ENCODE data around the gene UROD. TPM values are rescaled to one million over a fixed set of nuclear protein-coding genes. Genes with fewer than 3 reads are reported as not detected.

The UROD gene
- total RNA-seq, 1 experiment from 2014 or later: 118 TPM

GRCh38 chr1:45035631-45036301 lies 23.7 kb downstream of the UROD start (continued):
- TF ChIP-seq PREB (CRISPR knock-in tag; IDR thresholded peaks at IDR 0.05; ENCODE audit: borderline replicate concordance) (no peak), MXD4 (CRISPR knock-in tag; IDR thresholded peaks at IDR 0.05; ENCODE audit: borderline replicate concordance) (no peak), FOXP1 (CRISPR knock-in tag; IDR thresholded peaks at IDR 0.05; ENCODE audit: borderline replicate concordance) (no peak), GTF2I (CRISPR knock-in tag; conservative IDR thresholded peaks at IDR 0.05) (no peak), ZNF263 (CRISPR knock-in tag; IDR thresholded peaks at IDR 0.05; ENCODE audit: low read depth) (no peak)

DNA sequence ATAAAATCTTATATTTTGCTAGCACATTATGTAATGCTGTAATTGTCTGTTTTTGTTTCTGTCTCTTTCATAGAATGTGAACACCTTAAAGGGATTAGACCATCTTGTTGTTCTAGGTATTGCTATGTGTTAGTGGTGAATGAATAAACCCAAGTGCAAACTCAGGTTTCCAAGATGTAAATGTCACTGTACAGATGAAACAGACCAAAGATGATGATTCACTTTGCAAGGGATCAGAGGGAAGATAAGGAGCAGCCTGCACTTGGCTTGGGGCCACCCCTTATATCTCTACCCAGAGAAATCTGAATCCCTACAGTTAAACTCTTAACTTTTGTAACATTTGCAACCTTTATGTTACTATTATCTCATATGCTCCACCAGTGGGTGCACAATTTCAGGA lies 25.4 kb downstream of the UROD start:
- Mint-ChIP-seq H3K27ac (no peak overlapping the region), H3K9me3 (no peaks in the 10 kb centered on the region), H3K27me3 (ENCODE audit: low read depth) (no peaks in the 10 kb centered on the region), H3K4me1 (peaks cover 6% of the 10 kb centered on the region), H3K36me3 (no peaks in the 10 kb centered on the region), H3K4me3 (no peak overlapping the region)
- CTCF ChIA-PET: no interaction called here
- POLR2A ChIA-PET: interaction anchor here (0.7 kb wide), 1 partner anchor 153 kb away, joined by 4 read pairs; no protein-coding TSS in a partner anchor
- ATAC-seq: no peak
- DNase-seq (ENCODE audit: low spot score): no peak
- TF ChIP-seq FOXP4 (CRISPR knock-in tag; IDR thresholded peaks at IDR 0.05): no peak

DNA sequence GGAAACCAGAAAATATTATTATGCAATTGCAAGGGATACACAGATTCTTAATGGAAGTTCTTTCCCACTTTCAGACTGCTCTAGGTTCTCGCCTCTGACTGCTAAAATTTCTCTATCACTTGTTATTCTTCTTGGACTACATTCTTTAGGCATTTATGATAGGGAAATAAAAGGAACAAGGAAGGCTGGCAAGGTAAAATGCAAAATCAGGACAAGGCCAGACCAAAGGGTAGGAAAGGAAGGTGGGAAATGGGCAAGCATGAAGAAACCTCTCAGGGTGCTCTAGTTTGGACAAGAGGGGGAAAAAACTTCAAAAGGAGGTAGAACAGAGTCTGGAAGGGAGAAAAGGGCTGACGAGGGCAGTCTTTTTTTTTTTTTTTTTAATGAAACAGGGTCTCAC lies 26.2 kb downstream of the UROD start:
- TF ChIP-seq ZNF317 (CRISPR knock-in tag; IDR thresholded peaks at IDR 0.05; ENCODE audit: borderline replicate concordance, low read depth): no peak
- no peak for TF ChIP-seq OVOL2 (CRISPR knock-in tag; IDR thresholded peaks at IDR 0.05; ENCODE audit: borderline replicate concordance)
- no peak for TF ChIP-seq TP53 (CRISPR knock-in tag; IDR thresholded peaks at IDR 0.05)
- no peak for TF ChIP-seq NFATC4 (CRISPR knock-in tag; IDR thresholded peaks at IDR 0.05)
- no peaks in the 10 kb centered on the region for H3K36me3 Mint-ChIP-seq
- no peak for ATAC-seq
- peaks cover 14% of the 10 kb centered on the region for H3K4me1 Mint-ChIP-seq
- H3K27ac Mint-ChIP-seq: no peak overlapping the region
- no peak overlapping the region for H3K4me3 Mint-ChIP-seq
- POLR2A ChIA-PET: no interaction called here
- no peak for DNase-seq (ENCODE audit: low spot score)
- no peaks in the 10 kb centered on the region for H3K9me3 Mint-ChIP-seq
- CTCF ChIA-PET: no interaction called here
- H3K27me3 Mint-ChIP-seq (ENCODE audit: low read depth): no peaks in the 10 kb centered on the region

- Mint-ChIP-seq H3K4me1 (peaks cover 17% of the 10 kb centered on the region), H3K27ac (no peak overlapping the region), H3K36me3 (no peaks in the 10 kb centered on the region), H3K9me3 (no peaks in the 10 kb centered on the region), H3K4me3 (no peak overlapping the region), H3K27me3 (ENCODE audit: low read depth) (no peaks in the 10 kb centered on the region)
- ChIA-PET CTCF (no interaction called here), POLR2A (no interaction called here)
- ATAC-seq: no peak
- no peak for TF ChIP-seq OVOL2 (CRISPR knock-in tag; IDR thresholded peaks at IDR 0.05; ENCODE audit: borderline replicate concordance)
- TF ChIP-seq PRDM15 (CRISPR knock-in tag; IDR thresholded peaks at IDR 0.05): no peak
- TF ChIP-seq FOXP4 (CRISPR knock-in tag; IDR thresholded peaks at IDR 0.05): no peak
- no peak for TF ChIP-seq GABPB1 (CRISPR knock-in tag; IDR thresholded peaks at IDR 0.05)
- TF ChIP-seq RORB (CRISPR knock-in tag; IDR thresholded peaks at IDR 0.05): no peak
- no peak for TF ChIP-seq IRF1 (CRISPR knock-in tag; IDR thresholded peaks at IDR 0.05)
- TF ChIP-seq TEAD1 (CRISPR knock-in tag; IDR thresholded peaks at IDR 0.05): no peak
- no peak for TF ChIP-seq ZNF423 (CRISPR knock-in tag; IDR thresholded peaks at IDR 0.05)
- no peak for DNase-seq (ENCODE audit: low spot score)
Observed at GRCh38 chr1:45038661-45039364, 26.8 kb downstream of the UROD start.
